Measurements from ENCODE around the gene MACROD2.

MACROD2 gene

DNA sequence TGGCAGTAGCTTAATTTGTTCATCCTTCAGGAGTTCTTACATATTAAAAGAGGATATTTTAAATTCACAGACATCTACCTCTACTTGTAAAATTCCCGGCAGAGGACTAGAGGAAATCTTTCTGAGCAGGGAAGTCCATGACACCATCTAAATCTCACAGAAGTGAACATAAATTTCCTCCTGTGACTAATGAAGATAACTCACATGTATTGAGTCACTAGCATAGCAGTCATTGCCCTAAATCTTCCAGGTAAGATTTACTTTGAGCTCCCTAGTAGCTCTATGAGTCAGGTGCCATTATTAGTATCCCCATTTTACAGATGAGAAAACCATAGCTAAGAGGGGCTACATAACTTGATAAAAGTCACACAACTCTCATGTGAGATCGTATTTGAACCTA, 1400.7 kb downstream of the MACROD2 start:
- H3K27ac ChIP-seq (ENCODE audit: insufficient read depth, low read depth, low read length, poor library complexity, severe bottlenecking), result no peak overlapping the region
- 93 to 95% methylated on average over 2 of the region's 2 CpGs for WGBS, 2 experiments
- H3K9me3 ChIP-seq (ENCODE audit: control insufficient read depth, low read length), result no peaks in the 10 kb centered on the region
- no peaks in the 10 kb centered on the region for H3K36me3 ChIP-seq (ENCODE audit: control insufficient read depth, insufficient read depth, low read length)
- no peaks in the 10 kb centered on the region for H3K27me3 ChIP-seq (ENCODE audit: control insufficient read depth, insufficient read depth, low read length, poor library complexity, severe bottlenecking)
- no peak overlapping the region for H3K4me3 ChIP-seq (ENCODE audit: insufficient read depth, low read depth, low read length)
- no peaks in the 10 kb centered on the region for H3K4me1 ChIP-seq (ENCODE audit: control insufficient read depth, insufficient read depth, low read length)

DNA sequence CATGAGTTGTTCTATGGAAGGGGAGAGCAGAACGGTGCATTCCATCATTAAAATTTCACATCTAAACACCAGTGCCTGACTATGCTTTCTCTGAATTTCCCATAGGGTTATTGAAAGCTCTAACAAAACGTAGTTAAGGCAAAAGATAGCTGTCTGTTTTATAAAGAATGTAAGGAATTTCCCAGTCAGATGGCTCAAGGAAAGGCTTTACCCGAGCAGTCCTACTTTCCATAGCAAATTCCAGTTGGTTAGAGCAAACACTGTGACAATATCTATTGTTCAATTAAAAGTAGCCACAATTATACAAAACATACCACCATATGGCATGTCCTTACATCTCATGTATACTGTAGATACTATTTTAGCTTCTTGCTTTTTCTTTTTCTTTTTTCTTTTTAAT, 1401.6 kb downstream of the MACROD2 start:
- H3K9me3 ChIP-seq (ENCODE audit: control insufficient read depth, low read length), result no peaks in the 10 kb centered on the region
- no peaks in the 10 kb centered on the region for H3K4me1 ChIP-seq (ENCODE audit: control insufficient read depth, insufficient read depth, low read length)
- no peaks in the 10 kb centered on the region for H3K36me3 ChIP-seq (ENCODE audit: control insufficient read depth, insufficient read depth, low read length)
- no peak overlapping the region for H3K27ac ChIP-seq (ENCODE audit: insufficient read depth, low read depth, low read length, poor library complexity, severe bottlenecking)
- WGBS, 2 experiments, result 59 to 69% methylated on average over 3 of the region's 3 CpGs
- no peak overlapping the region for H3K4me3 ChIP-seq (ENCODE audit: insufficient read depth, low read depth, low read length)
- no peaks in the 10 kb centered on the region for H3K27me3 ChIP-seq (ENCODE audit: control insufficient read depth, insufficient read depth, low read length, poor library complexity, severe bottlenecking)

DNA sequence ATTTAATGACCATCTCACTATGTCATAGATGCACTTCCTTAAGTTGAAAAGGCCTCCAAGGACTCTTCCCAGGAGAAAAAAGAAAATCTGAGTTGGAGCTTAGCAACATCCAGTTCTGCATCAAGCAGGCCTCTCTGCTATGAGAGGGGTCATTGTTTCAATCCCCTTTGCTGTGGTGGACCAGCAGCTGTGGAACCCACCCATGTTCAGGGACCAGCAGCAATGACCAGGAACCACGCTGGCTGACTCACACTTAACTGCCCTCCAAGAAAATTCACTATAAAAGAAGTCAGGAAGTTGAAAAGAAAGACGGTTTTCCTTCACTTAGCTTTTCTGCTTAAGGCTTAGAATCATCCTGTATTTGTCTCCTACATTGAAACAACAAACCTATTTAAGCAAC, 1404.5 kb downstream of the MACROD2 start:
- H3K4me3 ChIP-seq (ENCODE audit: insufficient read depth, low read depth, low read length), result no peak overlapping the region
- H3K9me3 ChIP-seq (ENCODE audit: control insufficient read depth, low read length), result no peaks in the 10 kb centered on the region
- no peaks in the 10 kb centered on the region for H3K4me1 ChIP-seq (ENCODE audit: control insufficient read depth, insufficient read depth, low read length)
- no peaks in the 10 kb centered on the region for H3K27me3 ChIP-seq (ENCODE audit: control insufficient read depth, insufficient read depth, low read length, poor library complexity, severe bottlenecking)
- no peaks in the 10 kb centered on the region for H3K36me3 ChIP-seq (ENCODE audit: control insufficient read depth, insufficient read depth, low read length)
- 91 to 95% methylated on average over 2 of the region's 2 CpGs for WGBS, 2 experiments
- no peak overlapping the region for H3K27ac ChIP-seq (ENCODE audit: insufficient read depth, low read depth, low read length, poor library complexity, severe bottlenecking)

DNA sequence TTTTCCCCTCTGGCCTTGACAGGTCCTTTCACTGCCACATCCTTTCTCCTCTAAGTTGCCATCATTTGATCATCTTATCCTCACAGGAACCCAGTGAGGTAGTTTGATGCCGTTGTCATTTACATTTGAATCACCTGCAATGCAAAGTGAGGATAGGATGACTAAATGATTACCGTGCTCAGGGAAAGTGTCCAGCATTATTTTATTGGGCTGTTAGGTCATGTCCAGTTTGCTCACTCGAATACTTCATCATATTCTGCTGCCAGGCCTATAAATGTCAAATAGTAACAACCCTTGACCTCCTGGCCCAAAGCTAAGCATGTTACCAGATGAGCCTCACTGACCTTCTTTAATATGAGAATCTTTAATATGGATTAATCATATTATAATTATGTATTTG, 1410.8 kb downstream of the MACROD2 start:
- Histone ChIP-seq H3K27ac (ENCODE audit: insufficient read depth, low read depth, low read length, poor library complexity, severe bottlenecking) (no peak overlapping the region), H3K36me3 (ENCODE audit: control insufficient read depth, insufficient read depth, low read length) (no peaks in the 10 kb centered on the region), H3K4me3 (ENCODE audit: insufficient read depth, low read depth, low read length) (no peak overlapping the region), H3K9me3 (ENCODE audit: control insufficient read depth, low read length) (no peaks in the 10 kb centered on the region), H3K27me3 (ENCODE audit: control insufficient read depth, insufficient read depth, low read length, poor library complexity, severe bottlenecking) (no peaks in the 10 kb centered on the region), H3K4me1 (ENCODE audit: control insufficient read depth, insufficient read depth, low read length) (no peaks in the 10 kb centered on the region)
- WGBS, 2 experiments, result 96 to 98% methylated on average over 3 of the region's 3 CpGs

DNA sequence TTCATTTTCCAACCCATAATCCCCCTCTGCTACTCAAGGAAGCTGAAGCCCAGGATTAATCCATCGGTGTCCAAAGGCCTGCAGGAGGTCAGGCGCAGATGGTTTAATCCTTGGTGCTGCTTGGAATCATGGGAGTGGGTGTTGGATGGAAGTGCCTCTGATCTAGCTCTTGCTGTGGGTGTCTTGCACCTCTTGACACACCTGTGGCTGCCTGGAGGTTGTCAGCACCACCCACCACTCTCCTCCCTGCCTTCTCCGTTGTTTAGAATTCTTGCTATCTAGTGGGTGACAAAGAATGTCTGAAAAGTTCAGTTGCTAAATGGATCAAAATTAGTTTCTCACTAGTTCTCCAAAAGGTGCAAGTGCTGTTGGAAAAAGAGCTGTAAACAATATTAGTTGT, 1416.5 kb downstream of the MACROD2 start:
- 94 to 97% methylated on average over 2 to 3 of the region's 3 CpGs for WGBS, 2 experiments
- H3K27ac ChIP-seq (ENCODE audit: insufficient read depth, low read depth, low read length, poor library complexity, severe bottlenecking), result no peak overlapping the region
- H3K4me3 ChIP-seq (ENCODE audit: insufficient read depth, low read depth, low read length), result no peak overlapping the region
- no peaks in the 10 kb centered on the region for H3K36me3 ChIP-seq (ENCODE audit: control insufficient read depth, insufficient read depth, low read length)
- no peaks in the 10 kb centered on the region for H3K27me3 ChIP-seq (ENCODE audit: control insufficient read depth, insufficient read depth, low read length, poor library complexity, severe bottlenecking)
- H3K4me1 ChIP-seq (ENCODE audit: control insufficient read depth, insufficient read depth, low read length), result no peaks in the 10 kb centered on the region
- H3K9me3 ChIP-seq (ENCODE audit: control insufficient read depth, low read length), result no peaks in the 10 kb centered on the region

DNA sequence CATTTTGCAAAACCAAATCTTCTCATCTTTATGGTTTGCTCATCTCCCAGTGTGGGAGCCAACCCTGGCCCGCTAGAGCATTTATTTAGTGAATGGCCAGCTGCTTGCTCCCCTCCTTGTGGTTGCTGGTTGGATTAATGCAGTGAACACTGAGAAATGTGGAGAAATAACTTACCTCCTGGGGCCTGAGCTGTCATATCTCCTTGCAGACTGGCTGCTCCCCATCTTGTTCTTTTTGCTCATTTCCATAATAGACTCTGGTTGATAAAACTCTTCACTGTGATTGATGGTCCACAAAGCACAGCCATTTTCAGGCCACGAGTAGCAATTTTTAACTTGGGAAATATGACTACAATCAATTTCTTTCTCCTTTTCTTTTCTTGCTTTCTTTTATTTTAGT, 1420.6 kb downstream of the MACROD2 start:
- no peaks in the 10 kb centered on the region for H3K27me3 ChIP-seq (ENCODE audit: control insufficient read depth, insufficient read depth, low read length, poor library complexity, severe bottlenecking)
- H3K36me3 ChIP-seq (ENCODE audit: control insufficient read depth, insufficient read depth, low read length), result no peaks in the 10 kb centered on the region
- no peaks in the 10 kb centered on the region for H3K4me1 ChIP-seq (ENCODE audit: control insufficient read depth, insufficient read depth, low read length)
- no peak overlapping the region for H3K27ac ChIP-seq (ENCODE audit: insufficient read depth, low read depth, low read length, poor library complexity, severe bottlenecking)
- no peak overlapping the region for H3K4me3 ChIP-seq (ENCODE audit: insufficient read depth, low read depth, low read length)
- H3K9me3 ChIP-seq (ENCODE audit: control insufficient read depth, low read length), result no peaks in the 10 kb centered on the region
- whole genome bisulfite sequencing, 2 experiments, result 96 to 98% methylated on average over 2 of the region's 2 CpGs

DNA sequence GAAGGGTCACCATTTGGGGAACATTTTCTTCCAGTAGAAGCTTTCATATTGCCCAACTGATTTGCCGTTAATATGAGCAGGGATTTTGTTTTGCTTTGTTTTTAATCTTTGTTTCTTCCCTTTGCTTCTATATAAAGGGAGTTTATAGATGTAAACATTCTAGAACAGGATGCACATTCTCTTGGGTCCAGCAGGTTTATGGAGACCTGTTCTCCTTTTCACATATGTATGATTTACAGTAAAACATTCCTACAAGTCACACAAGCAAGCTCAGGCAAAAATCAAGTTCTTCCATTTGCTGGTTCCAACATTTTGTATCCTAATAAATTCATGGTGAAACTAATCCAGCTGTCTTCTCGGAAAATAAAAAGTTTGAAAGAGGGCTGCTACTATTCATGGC, 1424.5 kb downstream of the MACROD2 start:
- H3K9me3 ChIP-seq (ENCODE audit: control insufficient read depth, low read length), result no peaks in the 10 kb centered on the region
- no peaks in the 10 kb centered on the region for H3K4me1 ChIP-seq (ENCODE audit: control insufficient read depth, insufficient read depth, low read length)
- H3K27ac ChIP-seq (ENCODE audit: insufficient read depth, low read depth, low read length, poor library complexity, severe bottlenecking), result no peak overlapping the region
- no peak overlapping the region for H3K4me3 ChIP-seq (ENCODE audit: insufficient read depth, low read depth, low read length)
- 87 to 100% methylated on average over 2 of the region's 2 CpGs for WGBS, 2 experiments
- H3K27me3 ChIP-seq (ENCODE audit: control insufficient read depth, insufficient read depth, low read length, poor library complexity, severe bottlenecking), result no peaks in the 10 kb centered on the region
- H3K36me3 ChIP-seq (ENCODE audit: control insufficient read depth, insufficient read depth, low read length), result no peaks in the 10 kb centered on the region

DNA sequence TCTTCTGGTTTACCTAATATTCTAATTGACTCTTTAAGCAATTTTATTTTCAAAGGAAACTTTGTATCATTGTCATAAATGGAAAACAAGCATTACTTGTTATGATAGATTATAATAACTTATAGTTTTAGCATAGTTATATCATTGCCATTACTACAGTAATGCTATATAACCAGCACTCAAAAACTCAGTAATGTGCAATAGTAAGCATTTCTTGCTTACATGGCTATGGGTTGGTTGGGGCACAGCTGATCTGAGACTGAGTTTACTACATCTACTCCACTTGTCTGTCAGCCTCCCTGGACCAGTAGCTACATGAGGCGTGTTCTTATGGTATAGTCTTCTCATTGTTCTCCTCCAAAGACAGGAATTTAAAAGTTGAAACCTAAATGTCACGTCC, 1427.7 kb downstream of the MACROD2 start:
- 88 to 92% methylated on average over 2 of the region's 2 CpGs for WGBS, 2 experiments
- Histone ChIP-seq H3K27me3 (ENCODE audit: control insufficient read depth, insufficient read depth, low read length, poor library complexity, severe bottlenecking) (no peaks in the 10 kb centered on the region), H3K4me3 (ENCODE audit: insufficient read depth, low read depth, low read length) (no peak overlapping the region), H3K4me1 (ENCODE audit: control insufficient read depth, insufficient read depth, low read length) (no peaks in the 10 kb centered on the region), H3K36me3 (ENCODE audit: control insufficient read depth, insufficient read depth, low read length) (no peaks in the 10 kb centered on the region), H3K27ac (ENCODE audit: insufficient read depth, low read depth, low read length, poor library complexity, severe bottlenecking) (no peak overlapping the region), H3K9me3 (ENCODE audit: control insufficient read depth, low read length) (no peaks in the 10 kb centered on the region)

DNA sequence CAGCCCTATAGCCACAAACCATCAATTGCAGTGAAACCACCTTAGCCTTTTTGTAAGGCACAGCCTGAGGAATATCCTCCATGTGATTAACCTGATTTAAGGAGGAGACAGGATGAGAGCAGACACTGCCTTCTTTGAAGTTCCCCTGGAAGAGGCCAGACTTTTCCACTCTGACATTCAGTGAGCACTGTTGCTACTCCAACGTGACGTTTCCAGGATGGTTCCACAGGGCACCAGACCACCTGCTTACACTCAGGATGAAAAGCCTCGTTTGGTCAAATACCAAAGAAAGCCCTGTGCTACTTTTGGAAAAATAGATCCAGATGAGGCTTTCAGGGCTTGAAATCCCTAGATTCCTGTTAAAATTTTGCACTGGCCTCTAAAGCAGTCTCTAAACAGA, 1444.2 kb downstream of the MACROD2 start:
- WGBS, 2 experiments, result 42 to 45% methylated on average over 3 of the region's 3 CpGs
- Histone ChIP-seq H3K27ac (ENCODE audit: insufficient read depth, low read depth, low read length, poor library complexity, severe bottlenecking) (no peak overlapping the region), H3K36me3 (ENCODE audit: control insufficient read depth, insufficient read depth, low read length) (no peaks in the 10 kb centered on the region)

DNA sequence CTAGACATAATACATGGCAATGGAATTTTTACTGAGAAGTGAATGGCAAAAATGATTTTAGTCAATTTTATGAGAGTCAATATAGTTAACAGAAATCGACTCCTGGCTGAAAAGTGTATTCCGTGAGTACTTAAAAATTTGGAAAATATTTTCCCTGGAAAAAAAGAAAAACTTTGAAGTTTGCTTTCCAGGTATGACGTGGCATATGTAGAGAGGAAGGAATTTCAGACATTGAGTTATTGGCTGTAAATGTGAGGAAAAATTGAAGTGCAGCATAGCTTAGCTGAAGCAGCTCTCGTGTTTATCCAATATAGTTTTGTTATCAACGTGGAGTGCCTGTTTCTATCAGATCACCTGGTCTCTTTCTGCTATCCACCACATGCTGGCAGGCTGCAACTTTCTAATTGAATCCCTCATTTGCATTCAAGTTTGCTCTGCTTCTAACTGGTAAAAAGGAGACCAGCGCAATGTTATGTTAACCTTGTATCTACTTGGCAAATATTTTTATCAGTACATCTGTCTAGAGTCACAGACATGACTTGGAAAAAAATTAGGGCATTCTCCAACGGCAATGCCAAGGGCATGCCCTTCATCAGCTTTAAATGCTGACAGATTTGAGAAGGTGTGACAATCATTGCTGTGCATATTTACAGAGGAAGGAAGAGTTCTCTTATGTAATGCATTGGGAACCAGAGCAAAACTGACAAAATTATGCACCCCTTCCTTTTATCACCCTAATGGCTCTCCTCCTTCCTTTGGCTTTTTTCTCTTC, 1444.9 kb downstream of the MACROD2 start:
- no peaks in the 10 kb centered on the region for H3K4me1 ChIP-seq (ENCODE audit: control insufficient read depth, insufficient read depth, low read length)
- 75 to 76% methylated on average over 7 of the region's 7 CpGs for WGBS, 2 experiments
- no peaks in the 10 kb centered on the region for H3K9me3 ChIP-seq (ENCODE audit: control insufficient read depth, low read length)
- H3K36me3 ChIP-seq (ENCODE audit: control insufficient read depth, insufficient read depth, low read length), result no peaks in the 10 kb centered on the region
- H3K27ac ChIP-seq (ENCODE audit: insufficient read depth, low read depth, low read length, poor library complexity, severe bottlenecking), result no peak overlapping the region
- H3K4me3 ChIP-seq (ENCODE audit: insufficient read depth, low read depth, low read length), result no peak overlapping the region
- H3K27me3 ChIP-seq (ENCODE audit: control insufficient read depth, insufficient read depth, low read length, poor library complexity, severe bottlenecking), result no peaks in the 10 kb centered on the region

More for the DNA sequence above, 1444.2 kb downstream of the MACROD2 start:
- Histone ChIP-seq H3K9me3 (ENCODE audit: control insufficient read depth, low read length) (no peaks in the 10 kb centered on the region), H3K4me3 (ENCODE audit: insufficient read depth, low read depth, low read length) (no peak overlapping the region), H3K4me1 (ENCODE audit: control insufficient read depth, insufficient read depth, low read length) (no peaks in the 10 kb centered on the region), H3K27me3 (ENCODE audit: control insufficient read depth, insufficient read depth, low read length, poor library complexity, severe bottlenecking) (no peaks in the 10 kb centered on the region)
